SK-N-MC (cell line): ENCODE measurements around the gene FLG.

ENCODE experiments used
- EZH2 ChIP-seq: fragments of 200-600 bp; sonication (generic); IDR thresholded peaks from one replicate; pipeline ENCODE4 v1.6.1; 2017; ENCODE audit warnings: antibody characterized with exemption
- POLR2AphosphoS5 ChIP-seq: IDR thresholded peaks from 2 replicates; pipeline ENCODE4 v1.6.1; 2012; ENCODE audit warnings: mild to moderate bottlenecking, low read depth, low read length, borderline replicate concordance

DNA sequence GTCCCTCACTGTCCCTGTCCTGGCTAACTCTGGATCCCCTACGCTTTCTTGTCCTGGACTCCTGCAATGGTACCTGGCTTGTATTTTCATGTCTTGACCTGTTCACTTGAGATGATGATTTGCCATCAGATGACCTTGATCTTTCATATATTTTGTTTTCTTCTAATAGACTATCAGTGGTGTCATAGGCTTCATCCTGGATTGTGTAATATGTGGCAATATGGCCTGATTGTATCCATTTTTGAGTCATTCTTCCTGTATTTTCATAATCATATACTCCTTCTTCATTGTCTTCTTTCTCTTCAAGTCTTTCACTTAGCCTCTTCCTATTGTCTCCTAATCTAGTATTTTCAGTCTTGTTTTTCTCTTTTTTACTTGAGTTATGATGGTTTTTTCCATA, 11.1 kb downstream of the FLG start:
- TF ChIP-seq EZH2 (no peak), POLR2AphosphoS5 (no peak)
